Measurements from ENCODE around the gene PPP1R1C. TPM values are rescaled to one million over a fixed set of nuclear protein-coding genes. Genes with fewer than 3 reads are reported as not detected.

Gene PPP1R1C
- total and polyA plus RNA-seq, 4 donors = 5.4 to 21.7 (median 11.3) TPM

- Histone ChIP-seq H3K27me3 (ENCODE audit: control insufficient read depth in 4 of 4, insufficient read depth in 4 of 4, low read length in 3 of 4) (no peaks in the 10 kb centered on the region), H3K27ac (ENCODE audit: low read depth in 1 of 2, low read length in 2 of 2) (no peak overlapping the region), H3K4me1 (ENCODE audit: control insufficient read depth in 4 of 4, insufficient read depth in 4 of 4, low read length in 3 of 4) (no peaks in the 10 kb centered on the region), H3K36me3 (ENCODE audit: control insufficient read depth in 4 of 4, insufficient read depth in 3 of 4, low read depth in 1 of 4, low read length in 3 of 4) (no peaks in the 10 kb centered on the region), H3K9ac (ENCODE audit: low read depth in 1 of 2, low read length in 2 of 2) (no peak overlapping the region), H3K4me3 (ENCODE audit: low read depth in 1 of 3, low read length in 3 of 3) (no peak overlapping the region), H3K9me3 (ENCODE audit: control insufficient read depth in 4 of 4, low read length in 3 of 4) (no peaks in the 10 kb centered on the region)
- DNase-seq (ENCODE audit: low spot score) = no peak
- 93% methylated on average over 1 of the region's 1 CpG for WGBS
- TF ChIP-seq GABPA (IDR thresholded peaks at IDR 0.05 in 1 of 2, conservative IDR thresholded peaks at IDR 0.05 in 1 of 2) (no peak), EGR1 (IDR thresholded peaks at IDR 0.05; ENCODE audit: low read depth in 2 of 2) (no peak)
These were observed 131.5 kb downstream of the PPP1R1C start for GRCh38 chr2:182117196-182117595.

- Histone ChIP-seq H3K4me1 (ENCODE audit: control insufficient read depth in 4 of 4, insufficient read depth in 4 of 4, low read length in 3 of 4) (no peaks in the 10 kb centered on the region), H3K4me3 (ENCODE audit: low read depth in 1 of 3, low read length in 3 of 3) (no peak overlapping the region), H3K27me3 (ENCODE audit: control insufficient read depth in 4 of 4, insufficient read depth in 4 of 4, low read length in 3 of 4) (no peaks in the 10 kb centered on the region), H3K27ac (ENCODE audit: low read depth in 1 of 2, low read length in 2 of 2) (no peak overlapping the region), H3K9me3 (ENCODE audit: control insufficient read depth in 4 of 4, low read length in 3 of 4) (no peaks in the 10 kb centered on the region), H3K36me3 (ENCODE audit: control insufficient read depth in 4 of 4, insufficient read depth in 3 of 4, low read depth in 1 of 4, low read length in 3 of 4) (no peaks in the 10 kb centered on the region), H3K9ac (ENCODE audit: low read depth in 1 of 2, low read length in 2 of 2) (no peak overlapping the region)
- 78% methylated on average over 3 of the region's 3 CpGs for whole genome bisulfite sequencing
- TF ChIP-seq HNF4G (IDR thresholded peaks at IDR 0.05) = no peak
- TF ChIP-seq GABPA (IDR thresholded peaks at IDR 0.05 in 1 of 2, conservative IDR thresholded peaks at IDR 0.05 in 1 of 2) = no peak
- TF ChIP-seq, protein P1, sequence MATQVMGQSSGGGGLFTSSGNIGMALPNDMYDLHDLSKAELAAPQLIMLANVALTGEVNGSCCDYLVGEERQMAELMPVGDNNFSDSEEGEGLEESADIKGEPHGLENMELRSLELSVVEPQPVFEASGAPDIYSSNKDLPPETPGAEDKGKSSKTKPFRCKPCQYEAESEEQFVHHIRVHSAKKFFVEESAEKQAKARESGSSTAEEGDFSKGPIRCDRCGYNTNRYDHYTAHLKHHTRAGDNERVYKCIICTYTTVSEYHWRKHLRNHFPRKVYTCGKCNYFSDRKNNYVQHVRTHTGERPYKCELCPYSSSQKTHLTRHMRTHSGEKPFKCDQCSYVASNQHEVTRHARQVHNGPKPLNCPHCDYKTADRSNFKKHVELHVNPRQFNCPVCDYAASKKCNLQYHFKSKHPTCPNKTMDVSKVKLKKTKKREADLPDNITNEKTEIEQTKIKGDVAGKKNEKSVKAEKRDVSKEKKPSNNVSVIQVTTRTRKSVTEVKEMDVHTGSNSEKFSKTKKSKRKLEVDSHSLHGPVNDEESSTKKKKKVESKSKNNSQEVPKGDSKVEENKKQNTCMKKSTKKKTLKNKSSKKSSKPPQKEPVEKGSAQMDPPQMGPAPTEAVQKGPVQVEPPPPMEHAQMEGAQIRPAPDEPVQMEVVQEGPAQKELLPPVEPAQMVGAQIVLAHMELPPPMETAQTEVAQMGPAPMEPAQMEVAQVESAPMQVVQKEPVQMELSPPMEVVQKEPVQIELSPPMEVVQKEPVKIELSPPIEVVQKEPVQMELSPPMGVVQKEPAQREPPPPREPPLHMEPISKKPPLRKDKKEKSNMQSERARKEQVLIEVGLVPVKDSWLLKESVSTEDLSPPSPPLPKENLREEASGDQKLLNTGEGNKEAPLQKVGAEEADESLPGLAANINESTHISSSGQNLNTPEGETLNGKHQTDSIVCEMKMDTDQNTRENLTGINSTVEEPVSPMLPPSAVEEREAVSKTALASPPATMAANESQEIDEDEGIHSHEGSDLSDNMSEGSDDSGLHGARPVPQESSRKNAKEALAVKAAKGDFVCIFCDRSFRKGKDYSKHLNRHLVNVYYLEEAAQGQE (IDR thresholded peaks at IDR 0.05) = no peak
- TF ChIP-seq TAF1 (conservative IDR thresholded peaks at IDR 0.05) = no peak
- TF ChIP-seq FOXA1 (IDR thresholded peaks at IDR 0.05) = no peak
- no peak for TF ChIP-seq JUND (IDR thresholded peaks at IDR 0.05)
- no peak for TF ChIP-seq RAD21 (IDR thresholded peaks at IDR 0.05)
- no peak for TF ChIP-seq MAX (IDR thresholded peaks at IDR 0.05)
- no peak for TF ChIP-seq EGR1 (IDR thresholded peaks at IDR 0.05; ENCODE audit: low read depth in 2 of 2)
- no peak for TF ChIP-seq NR2F2 (IDR thresholded peaks at IDR 0.05)
- no peak for TF ChIP-seq YY1 (IDR thresholded peaks at IDR 0.05)
- no peak for TF ChIP-seq HNF4A (conservative IDR thresholded peaks at IDR 0.05)
- TF ChIP-seq SP1 (IDR thresholded peaks at IDR 0.05) = no peak
- TF ChIP-seq ZBTB33 (IDR thresholded peaks at IDR 0.05) = no peak
- TF ChIP-seq, protein P2, sequence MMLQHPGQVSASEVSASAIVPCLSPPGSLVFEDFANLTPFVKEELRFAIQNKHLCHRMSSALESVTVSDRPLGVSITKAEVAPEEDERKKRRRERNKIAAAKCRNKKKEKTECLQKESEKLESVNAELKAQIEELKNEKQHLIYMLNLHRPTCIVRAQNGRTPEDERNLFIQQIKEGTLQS (IDR thresholded peaks at IDR 0.05) = no peak
- TF ChIP-seq, protein P3, sequence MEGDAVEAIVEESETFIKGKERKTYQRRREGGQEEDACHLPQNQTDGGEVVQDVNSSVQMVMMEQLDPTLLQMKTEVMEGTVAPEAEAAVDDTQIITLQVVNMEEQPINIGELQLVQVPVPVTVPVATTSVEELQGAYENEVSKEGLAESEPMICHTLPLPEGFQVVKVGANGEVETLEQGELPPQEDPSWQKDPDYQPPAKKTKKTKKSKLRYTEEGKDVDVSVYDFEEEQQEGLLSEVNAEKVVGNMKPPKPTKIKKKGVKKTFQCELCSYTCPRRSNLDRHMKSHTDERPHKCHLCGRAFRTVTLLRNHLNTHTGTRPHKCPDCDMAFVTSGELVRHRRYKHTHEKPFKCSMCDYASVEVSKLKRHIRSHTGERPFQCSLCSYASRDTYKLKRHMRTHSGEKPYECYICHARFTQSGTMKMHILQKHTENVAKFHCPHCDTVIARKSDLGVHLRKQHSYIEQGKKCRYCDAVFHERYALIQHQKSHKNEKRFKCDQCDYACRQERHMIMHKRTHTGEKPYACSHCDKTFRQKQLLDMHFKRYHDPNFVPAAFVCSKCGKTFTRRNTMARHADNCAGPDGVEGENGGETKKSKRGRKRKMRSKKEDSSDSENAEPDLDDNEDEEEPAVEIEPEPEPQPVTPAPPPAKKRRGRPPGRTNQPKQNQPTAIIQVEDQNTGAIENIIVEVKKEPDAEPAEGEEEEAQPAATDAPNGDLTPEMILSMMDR (IDR thresholded peaks at IDR 0.05; ENCODE audit: low read depth, low read length, missing input control) = no peak
- no peak for TF ChIP-seq FOXA2 (IDR thresholded peaks at IDR 0.05)
- no peak for DNase-seq (ENCODE audit: low spot score)
These were observed 143.4 kb downstream of the PPP1R1C start for GRCh38 chr2:182128821-182129707.

All from liver (tissue), 9 donors.